ENCODE data around the gene DISP3.

GRCh38 chr1:11526071-11526895, 47.3 kb downstream of the DISP3 start:
- TF ChIP-seq CTCF (IDR thresholded peaks at IDR 0.05): no peak
- TF ChIP-seq EP300 (IDR thresholded peaks at IDR 0.05): no peak
- TF ChIP-seq POLR2AphosphoS5 (IDR thresholded peaks at IDR 0.05): no peak
- TF ChIP-seq POLR2A (IDR thresholded peaks at IDR 0.05): no peak
